GM12892 (cell line): ENCODE data around the gene LYVE1.

ENCODE experiments used
- POLR2A ChIP-seq: IDR thresholded peaks from 2 replicates; pipeline ENCODE4 v1.6.1; 2011; ENCODE audit warnings: low read depth, low read length, control low read depth
- POLR2AphosphoS5 ChIP-seq: IDR thresholded peaks from 2 replicates; pipeline ENCODE4 v1.6.1; 2011; ENCODE audit warnings: low read depth, low read length, control low read depth
- TAF1 ChIP-seq: IDR thresholded peaks from 2 replicates; pipeline ENCODE4 v1.6.1; 2011; ENCODE audit warnings: low read depth, mild to moderate bottlenecking, control low read depth, low read length, borderline replicate concordance

DNA sequence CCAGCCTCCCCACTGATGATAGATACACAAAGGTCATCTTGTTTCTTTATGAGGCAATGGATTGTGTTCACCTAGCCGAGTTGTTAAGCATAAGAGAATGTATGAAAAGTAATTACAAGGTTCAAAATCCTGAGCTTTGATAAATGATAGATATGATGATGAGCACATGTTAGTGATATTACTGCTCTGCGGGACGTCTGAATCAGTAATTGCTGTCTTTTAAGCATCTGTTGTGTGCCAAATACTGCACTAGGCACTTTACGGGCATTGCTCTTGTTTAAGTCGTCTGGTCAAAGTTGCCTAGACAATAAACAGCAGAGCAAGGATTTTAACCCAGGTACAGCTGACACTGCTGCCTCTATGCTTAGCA is 26.9 kb downstream of the LYVE1 start:
- TF ChIP-seq POLR2AphosphoS5, result no peak
- TF ChIP-seq POLR2A, result no peak
- no peak for TF ChIP-seq TAF1
